Epidermal melanocyte (primary cell): ENCODE data around the gene CYP1A2.
"Not testable (repeated sequence)": the region's sequence is repeated elsewhere in the genome, so short reads cannot be mapped to it uniquely, and the experiment has no call there.

ENCODE experiments used
- DNase-seq: peaks from one replicate; pipeline ENCODE4 v3.0.0; 2011; ENCODE audit warnings: low spot score; ENCODE audit not compliant: insufficient read length

Gene CYP1A2

DNA sequence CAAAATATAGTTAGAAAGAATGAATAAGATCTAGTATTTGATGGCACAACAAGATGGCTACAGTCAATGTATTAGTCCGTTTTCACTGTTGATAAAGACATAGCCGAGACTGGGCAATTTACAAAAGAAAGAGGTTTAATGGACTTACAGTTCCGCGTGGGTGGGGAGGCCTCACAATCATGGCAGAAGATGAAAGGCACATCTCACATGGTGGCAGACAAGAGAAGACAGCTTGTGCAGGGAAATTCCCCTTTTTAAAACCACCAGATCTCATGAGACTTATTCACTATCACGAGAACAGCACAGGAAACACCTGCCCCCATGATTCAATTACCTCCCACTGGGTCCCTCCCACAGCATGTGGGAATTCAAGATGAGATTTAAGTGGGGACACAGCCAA, 10.4 kb upstream of the CYP1A2 start:
- not testable (repeated sequence) for DNase-seq

DNA sequence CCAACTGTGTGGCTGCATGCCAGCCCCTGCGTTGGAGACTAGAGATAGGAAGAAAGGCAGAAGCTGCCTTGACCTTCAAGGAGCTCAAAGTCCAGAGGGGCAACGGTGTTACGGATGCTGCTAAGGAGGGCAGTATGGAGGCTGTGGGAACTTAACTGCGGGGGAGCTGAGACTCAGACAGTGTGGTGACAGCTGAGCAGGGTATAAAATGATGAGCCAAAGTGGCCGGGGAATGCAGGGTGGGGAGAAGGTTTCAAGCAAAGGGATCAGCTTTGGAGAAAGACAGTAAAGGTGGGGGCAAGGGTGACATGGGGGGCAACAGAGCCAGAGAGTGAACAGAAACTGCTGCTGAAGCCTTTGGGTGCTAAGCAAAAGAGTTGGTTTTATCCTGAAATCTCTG, 6.2 kb upstream of the CYP1A2 start:
- DNase-seq: no peak

DNA sequence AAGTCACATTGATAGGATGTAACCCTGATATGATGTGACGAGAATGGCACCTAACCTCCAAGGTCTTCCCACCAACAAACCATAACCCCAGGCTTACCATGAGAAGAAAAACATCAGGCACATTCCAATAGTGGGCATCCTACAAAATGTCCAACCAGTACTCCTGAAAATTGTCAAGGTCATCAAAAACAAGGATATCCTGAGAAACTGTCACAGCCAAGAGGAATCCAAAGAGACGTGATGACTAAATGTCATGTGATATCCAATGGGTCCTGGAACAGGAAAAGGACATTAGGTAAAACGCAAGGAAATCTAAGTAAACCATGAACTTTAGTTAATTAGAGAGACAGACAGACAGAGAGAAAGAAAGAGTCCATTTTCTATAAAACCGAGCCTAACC, 2.3 kb upstream of the CYP1A2 start:
- DNase-seq: no peak

DNA sequence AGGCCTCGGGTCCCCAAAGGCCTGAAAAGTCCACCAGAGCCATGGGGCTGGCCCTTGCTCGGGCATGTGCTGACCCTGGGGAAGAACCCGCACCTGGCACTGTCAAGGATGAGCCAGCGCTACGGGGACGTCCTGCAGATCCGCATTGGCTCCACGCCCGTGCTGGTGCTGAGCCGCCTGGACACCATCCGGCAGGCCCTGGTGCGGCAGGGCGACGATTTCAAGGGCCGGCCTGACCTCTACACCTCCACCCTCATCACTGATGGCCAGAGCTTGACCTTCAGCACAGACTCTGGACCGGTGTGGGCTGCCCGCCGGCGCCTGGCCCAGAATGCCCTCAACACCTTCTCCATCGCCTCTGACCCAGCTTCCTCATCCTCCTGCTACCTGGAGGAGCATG, 1.2 kb downstream of the CYP1A2 start:
- no peak for DNase-seq

DNA sequence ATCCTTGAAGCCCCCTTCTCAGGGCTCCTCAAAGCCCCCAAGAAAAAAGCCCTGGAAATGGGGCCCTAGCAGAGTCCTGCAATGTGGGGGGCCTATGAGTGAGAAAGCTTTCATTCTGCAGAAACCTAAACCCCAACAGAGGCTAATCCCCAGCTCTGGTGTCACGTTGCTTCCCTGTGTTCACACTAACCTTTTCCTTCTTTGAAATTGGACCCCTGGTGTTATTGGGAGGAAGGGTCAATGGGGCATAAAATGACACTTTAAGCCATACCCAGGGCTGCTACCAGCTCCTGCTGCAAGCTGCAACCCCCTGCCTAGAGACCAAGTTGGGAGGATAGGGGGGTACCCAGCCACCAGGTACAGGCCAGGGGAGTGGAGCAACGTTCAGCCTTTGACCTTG, 2.1 kb downstream of the CYP1A2 start:
- DNase-seq: no peak

DNA sequence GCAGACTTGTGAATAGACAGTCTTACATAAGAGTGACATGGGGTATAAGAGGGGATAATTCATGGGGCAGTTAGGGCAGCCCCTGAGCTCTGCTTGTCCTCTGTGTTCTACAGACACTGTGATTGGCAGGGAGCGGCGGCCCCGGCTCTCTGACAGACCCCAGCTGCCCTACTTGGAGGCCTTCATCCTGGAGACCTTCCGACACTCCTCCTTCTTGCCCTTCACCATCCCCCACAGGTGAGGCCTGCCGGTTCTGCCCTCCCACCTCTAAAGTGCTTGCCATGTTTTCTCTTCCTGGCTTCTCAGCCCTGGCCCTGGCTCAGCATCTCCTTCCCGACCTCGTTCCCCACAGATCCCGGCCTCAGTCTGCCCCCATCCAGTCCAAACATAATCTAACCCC, 3.4 kb downstream of the CYP1A2 start:
- DNase-seq: no peak

DNA sequence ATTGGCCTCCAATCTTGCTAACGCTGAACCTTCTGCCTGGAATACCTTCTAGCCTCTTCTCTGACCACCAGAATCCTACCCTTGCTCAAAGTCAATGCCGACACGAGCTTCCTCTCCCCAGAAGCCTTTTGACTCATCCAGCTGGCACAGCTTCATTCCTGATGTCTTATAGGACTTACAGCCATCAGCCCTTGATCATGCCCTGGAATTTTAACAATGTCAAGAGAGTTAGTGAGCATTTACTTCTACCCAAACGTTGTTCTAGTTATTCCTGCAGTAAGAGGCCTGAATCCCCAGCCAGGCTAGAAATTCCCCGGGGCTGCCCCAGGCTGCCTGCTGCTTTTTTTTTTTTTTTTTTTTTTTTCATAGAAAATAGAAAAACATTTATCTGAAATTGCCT, 3.9 kb downstream of the CYP1A2 start:
- no peak for DNase-seq

DNA sequence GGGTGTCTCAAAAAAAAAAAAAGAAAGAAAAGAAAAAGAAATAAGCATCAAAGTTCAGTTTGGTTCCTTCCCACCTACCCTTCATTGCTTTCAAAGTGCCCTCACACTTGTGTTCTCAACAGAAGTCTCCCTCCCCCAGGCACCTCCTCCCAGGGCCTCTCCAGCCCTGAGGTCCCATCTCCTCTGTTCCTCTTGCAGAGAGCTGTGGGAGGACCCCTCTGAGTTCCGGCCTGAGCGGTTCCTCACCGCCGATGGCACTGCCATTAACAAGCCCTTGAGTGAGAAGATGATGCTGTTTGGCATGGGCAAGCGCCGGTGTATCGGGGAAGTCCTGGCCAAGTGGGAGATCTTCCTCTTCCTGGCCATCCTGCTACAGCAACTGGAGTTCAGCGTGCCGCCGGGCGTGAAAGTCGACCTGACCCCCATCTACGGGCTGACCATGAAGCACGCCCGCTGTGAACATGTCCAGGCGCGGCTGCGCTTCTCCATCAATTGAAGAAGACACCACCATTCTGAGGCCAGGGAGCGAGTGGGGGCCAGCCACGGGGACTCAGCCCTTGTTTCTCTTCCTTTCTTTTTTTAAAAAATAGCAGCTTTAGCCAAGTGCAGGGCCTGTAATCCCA, 6.1 kb downstream of the CYP1A2 start:
- no peak for DNase-seq

DNA sequence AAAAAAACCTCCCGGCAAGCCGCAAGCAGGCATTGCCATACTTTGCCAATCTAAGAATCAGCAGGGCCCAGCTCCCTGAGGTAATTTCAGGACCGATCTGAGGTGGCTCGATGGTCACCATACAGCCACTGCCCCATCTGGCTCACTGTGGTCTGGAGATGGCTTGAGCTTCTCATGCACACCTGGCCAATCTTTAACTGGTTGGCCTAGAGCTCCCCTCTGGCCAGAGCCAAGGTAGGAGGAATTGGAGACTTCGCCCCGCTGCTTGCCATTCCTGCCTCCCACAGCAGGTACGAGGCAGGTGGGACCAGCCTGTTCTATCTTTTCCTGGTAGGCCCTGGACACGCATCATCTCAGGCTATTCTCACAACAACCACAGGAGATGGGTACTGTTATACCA, 10.1 kb downstream of the CYP1A2 start:
- no peak for DNase-seq

DNA sequence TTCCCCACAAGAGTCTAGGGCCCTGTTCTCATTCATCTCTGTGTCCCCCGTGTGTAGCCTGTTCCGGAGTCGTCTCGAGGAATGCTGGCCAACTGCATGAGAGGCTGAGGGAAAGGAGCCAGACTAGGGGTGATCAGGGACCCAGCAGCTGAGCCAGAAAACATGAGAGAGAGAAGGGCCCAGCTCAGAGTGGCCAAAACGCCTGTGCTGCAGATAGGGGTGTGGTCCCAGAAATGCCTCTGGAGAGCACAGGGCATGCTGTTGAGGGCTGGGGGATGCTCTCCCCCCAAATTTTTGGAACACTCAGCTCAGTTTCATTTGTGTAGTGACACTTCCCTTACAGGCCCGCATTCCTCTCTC, 14.1 kb downstream of the CYP1A2 start:
- no peak for DNase-seq

DNA sequence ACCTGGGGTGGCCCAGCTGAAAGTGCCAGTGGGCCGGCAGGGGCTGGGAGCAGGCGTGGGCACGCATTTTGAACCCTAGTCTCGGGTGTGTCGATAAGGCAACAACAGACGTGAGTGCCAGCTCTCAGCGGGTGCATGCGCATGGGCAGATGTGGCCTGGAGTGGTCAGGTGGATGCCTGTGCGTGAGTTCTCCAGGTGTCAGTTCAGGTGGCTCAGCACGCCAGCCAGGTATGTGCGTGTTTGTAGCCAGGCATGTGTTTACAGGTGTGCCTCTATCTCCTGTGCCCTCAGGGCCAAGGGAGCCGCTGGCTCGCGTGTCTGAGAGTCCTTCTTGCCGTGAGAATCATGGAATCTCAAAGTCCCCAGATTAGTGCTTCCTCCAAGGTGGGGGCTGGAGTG, 14.8 kb downstream of the CYP1A2 start:
- DNase-seq: no peak

DNA sequence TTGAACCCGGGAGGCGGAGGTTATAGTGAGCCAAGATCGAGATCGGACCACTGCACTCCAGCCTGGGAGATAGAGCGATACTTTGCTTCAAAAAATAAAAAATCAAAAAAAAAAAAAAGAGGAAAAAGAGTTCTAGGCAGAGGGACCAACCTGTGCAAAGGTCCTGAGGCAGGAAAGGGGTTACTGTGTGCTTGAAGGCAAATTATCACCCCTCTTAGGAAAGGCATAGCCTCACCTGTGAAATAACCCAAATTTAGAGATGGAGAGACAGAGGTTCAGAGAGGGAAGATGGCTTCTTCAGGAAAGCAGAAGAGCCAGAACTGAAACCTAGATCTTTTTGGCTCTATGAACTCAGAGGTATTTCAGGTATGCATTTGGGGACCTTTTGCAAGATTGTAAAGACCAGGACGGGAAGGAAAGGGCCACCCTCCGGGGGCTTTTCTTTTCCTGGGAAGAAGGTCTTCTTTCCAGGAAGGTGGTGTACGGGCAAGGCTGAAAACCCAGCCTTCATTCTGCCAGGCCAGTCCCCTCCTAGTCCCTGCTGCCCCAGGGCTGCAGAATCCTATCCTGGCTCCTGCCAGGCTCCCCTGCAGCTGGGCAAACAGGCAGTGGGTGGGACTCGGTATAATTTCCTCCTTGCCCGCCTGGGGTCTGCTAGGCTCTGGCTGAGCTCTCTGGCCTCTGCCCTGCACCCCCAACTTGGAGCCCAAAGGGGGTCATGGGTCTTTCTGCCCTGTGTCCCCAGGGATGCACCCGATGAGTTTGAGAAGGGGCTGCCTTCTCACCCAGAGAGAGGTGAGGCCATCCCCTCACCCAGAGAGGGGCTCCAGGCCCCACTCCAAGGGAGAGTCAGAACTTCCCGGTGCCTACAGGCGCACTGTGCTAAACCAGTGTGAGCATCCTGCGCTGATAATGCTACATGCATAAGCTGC, 18.8 kb downstream of the CYP1A2 start:
- DNase-seq: no peak

DNA sequence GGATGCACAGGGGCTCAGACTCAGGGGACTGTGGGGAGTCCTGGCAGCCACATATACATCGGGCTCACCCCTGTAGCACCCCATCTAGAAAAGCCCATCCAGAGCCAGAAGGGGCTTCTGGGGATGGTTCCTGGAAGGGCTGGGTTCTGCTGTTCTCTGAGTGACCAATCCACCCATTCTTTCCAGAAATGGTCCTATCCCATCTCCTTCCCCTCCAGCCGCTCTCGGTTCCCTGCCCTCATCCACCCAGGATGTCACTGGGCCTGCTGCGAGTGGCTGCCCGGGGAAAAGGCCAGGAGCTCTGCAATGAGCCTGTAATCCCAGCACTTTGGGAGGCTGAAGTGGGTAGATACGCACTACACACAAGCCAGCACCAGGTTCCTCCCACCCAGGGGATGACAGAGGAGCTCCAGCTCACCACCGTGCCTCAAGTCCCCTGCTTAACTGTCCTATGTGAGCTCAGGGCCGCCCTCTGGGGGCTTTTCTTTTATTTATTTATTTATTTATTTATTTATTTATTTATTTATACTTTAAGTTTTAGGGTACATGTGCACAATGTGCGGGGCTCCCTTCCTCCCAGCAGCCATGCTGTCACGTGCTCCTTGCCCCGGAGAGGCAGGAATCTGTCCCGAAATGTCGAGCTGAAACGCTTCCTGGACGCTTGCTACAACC, 19.6 kb downstream of the CYP1A2 start:
- no peak for DNase-seq

DNA sequence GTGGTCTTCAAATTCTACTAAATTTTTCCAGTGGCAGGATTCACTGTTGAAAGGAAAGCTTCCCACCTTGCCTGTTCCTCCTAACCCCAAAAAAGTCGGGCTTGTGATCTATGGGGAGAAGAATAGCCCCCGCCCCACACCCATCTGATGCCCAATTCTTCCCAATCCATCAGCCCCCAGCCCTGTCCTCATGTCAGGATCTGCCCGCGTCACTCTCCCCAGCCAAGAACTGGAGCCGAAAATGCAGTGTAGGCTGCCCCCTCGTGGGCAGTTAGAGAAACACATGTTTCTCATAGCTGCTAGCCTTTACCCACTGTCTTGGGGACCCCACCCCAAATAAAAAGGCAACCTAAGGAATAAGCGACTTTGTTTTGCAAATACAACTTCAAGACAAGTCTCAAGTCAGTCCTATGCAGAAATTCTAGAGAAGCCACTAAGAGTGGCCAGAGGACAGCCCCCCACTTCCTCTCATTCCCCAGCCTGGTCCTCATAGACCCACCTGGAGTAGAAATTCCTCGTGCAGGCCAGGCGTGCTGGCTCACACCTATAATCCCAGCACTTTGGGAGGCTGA, 20.2 kb downstream of the CYP1A2 start:
- DNase-seq: peak; percentile 80

DNA sequence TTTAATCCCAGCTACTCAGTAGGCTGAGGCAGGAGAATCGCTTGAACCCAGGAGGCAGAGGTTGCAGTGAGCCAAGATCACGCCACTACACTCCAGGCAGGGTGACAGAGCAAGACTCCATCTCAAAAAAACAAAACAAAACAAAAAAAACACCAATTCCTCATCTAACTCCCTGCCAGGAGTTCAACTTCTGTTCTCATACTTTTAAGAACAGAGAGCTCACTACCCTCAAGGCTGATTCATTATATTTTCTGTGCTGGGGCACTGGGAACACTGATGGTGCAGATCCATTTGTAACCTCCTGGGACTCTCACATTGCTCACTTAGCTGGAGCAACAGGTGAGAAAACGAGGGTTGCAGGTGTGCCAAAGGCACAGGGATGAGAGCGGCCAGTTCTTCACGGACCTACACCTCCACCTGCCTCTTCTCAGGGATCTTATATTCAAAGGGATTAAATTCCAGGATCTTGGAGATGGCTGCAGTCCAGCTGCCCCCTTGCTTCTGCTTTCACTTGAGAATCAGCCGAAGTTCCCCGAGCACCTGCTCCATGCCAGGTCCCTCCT, 20.9 kb downstream of the CYP1A2 start:
- no peak for DNase-seq

DNA sequence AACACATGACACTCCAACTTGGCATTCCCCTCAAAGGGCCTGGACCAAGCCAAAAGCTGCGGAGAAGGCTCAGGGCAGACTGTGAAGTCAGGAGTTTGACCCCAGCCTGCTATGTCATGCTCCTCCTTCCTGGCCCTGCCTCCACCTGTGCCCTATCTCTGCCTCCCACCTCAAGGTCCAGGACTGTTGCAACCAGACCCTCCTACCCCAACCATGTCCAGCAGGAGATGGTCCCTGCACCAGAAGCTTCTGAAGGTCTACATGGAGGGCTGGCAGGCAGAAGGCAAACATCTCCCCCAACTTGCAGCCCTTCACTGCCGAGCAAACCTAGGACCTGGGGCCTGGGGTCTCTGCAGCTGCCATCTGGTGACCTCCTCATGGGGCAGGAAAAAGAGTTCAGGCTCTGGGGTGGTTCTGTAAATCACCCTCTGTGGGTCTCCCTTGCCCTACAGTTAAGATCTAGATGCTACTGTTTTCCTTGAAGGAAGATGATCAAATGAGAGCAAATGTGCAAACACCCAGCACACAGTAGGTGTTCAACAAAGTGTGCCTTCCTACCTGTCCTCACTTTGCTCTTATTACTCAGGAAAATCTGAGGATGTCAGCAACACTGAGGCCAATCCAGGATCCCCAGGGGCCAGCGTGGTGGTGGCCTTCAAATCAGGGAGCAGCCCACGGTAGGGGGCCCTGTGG, 21.7 kb downstream of the CYP1A2 start:
- DNase-seq: no peak

DNA sequence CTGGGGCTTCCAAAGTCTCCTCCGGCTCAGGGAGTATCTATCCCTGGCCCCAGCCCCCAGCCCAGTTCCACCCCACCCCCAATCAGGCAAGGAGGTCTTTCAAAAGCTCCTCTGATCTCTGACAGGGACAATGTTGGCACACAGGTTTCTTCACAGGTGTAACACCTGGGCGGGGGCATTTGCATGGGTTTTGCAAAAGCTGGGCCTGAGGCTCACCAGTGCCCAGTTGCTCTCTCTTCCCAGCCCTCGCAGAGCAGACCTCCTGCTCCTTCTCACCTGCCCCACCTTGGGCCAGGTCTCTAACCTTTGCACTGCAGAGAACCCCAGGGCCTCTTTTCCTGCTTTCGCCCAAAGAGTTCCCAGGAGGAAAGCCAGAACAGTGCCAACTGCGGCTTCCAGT, 24.7 kb downstream of the CYP1A2 start:
- DNase-seq: no peak

DNA sequence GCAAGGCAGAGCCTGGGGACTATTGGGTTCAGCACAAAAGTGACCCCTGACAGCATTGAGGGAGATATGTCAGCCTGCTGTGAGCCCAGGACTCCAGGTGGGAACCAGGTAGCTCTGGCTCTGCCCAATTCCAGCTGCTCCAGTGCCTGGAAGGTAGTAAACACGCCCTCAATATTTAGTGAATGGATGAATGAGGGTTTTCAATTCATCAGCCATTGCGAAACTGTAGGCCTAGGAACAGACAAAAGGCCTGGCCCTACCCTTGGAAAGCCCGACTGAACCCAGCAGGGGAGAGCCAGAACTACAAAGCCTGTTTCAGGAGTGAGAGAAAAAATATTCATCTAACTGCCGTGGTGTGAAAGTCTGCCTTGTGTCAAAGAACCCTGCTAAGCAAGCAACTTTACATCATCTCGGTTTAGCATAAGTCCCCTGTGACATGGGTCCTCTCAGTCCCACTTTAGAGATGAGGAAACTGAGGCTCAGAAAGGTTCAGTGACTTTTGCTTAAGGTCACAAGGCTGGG, 25.1 kb downstream of the CYP1A2 start:
- no peak for DNase-seq

DNA sequence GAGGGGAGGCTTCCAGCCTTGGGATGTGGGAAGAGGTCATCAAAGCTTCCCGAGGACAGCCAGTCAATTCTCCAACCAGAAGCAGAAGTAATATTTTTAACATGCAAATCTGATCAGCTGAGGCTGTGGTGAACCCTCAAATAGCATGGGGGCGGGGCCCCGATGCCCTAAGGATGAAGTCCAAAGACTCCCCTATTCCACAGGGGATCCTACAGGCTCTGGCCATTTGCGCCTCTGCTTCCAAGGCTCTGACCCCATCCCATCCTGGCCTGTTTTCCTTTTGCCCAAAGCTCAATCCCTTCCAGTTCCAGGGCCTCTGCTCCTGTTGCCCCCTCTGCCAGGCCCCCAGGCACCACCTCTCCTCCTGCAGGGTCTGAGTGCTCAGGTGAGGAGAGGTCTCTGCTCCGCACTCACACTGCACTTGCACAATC, 26.5 kb downstream of the CYP1A2 start:
- no peak for DNase-seq

DNA sequence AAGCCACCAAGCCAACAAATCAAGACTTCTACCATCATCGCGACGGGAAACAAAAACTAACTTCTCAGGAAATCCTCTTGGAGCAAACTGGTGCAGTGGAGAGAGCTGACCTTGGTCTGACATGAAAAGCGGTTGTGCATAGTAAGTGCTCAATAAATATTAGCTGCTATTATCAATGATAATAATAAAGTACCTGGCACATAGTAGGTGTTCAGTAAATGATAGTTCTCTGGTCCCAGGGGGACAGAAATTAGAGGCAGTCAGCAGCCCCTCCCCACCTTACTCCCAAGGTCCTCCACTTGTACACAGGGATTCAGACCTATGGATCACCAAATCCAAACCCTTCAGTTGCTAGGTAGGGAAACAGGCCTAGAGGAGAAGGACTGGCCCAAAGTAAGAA, 27.2 kb downstream of the CYP1A2 start:
- DNase-seq: no peak
